Duodenal mucosa (tissue), 2 donors: ENCODE measurements around the gene GJD2.

ENCODE experiments used
- H3K27ac ChIP-seq: one replicate; pipeline ENCODE4 v1.7.0; 2013; ENCODE audit warnings: low read depth, low read length
- H3K27me3 ChIP-seq, 2 donors: one replicate each; pipeline ENCODE4 v1.7.0; 2013; ENCODE audit warnings: low read length in 2 of 2, control low read depth in 1 of 2; ENCODE audit not compliant: insufficient read depth in 2 of 2, control insufficient read depth in 1 of 2
- H3K36me3 ChIP-seq, 2 donors: one replicate each; pipeline ENCODE4 v1.7.0; 2013; ENCODE audit warnings: low read length in 2 of 2, control low read depth in 1 of 2; ENCODE audit not compliant: insufficient read depth in 2 of 2, control insufficient read depth in 1 of 2
- H3K4me1 ChIP-seq, 2 donors: one replicate each; pipeline ENCODE4 v1.7.0; 2013; ENCODE audit warnings: low read length in 2 of 2, control low read depth in 1 of 2; ENCODE audit not compliant: insufficient read depth in 2 of 2, control insufficient read depth in 1 of 2
- H3K4me3 ChIP-seq, 2 donors: one replicate each; pipeline ENCODE4 v1.7.0; 2013; ENCODE audit warnings: low read length in 2 of 2, low read depth in 1 of 2
- H3K9ac ChIP-seq, 2 donors: one replicate each; pipeline ENCODE4 v1.7.0; 2013; ENCODE audit warnings: low read length in 2 of 2, low read depth in 1 of 2
- H3K9me3 ChIP-seq, 2 donors: one replicate each; pipeline ENCODE4 v1.7.0; 2013; ENCODE audit warnings: low read length in 2 of 2, control low read depth in 1 of 2; ENCODE audit not compliant: control insufficient read depth in 1 of 2

The GJD2 gene

DNA sequence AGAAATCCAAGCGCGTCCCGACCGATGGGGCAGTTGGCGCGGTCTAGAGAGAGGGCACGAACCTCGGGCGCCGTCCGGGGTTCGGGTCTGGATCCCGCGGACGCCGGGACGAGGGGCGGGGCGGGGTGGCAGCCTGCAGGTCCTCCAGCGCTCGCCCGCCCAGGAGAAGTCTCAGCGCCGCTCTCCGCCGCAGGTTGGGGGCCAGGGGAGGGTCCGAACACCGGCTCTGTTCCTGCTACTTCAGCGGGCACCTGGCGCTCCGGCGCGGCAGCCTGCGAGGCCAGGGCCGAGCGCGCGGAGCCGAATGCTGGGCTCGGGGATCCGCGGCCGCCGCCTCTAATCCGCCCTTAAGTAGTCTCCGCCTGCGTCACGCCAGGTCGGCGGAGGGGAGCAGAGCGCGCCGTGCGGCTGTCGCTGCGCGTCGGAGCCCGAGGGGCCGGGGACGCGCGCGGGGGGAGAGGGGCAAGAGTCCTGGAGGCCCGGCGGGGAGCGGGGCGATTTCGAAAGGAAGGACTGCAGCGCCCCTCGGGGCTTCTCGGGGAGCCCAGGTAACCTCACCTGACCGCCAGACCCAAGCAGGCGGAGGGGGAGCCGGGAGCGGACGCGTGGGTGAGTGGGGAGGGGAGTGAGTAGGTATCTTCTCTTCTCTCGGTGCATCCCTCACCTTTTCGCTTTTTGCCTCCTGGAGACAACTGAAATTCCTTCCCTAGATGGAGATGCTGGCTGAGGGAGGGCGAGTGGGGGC, at the start of gene GJD2:
Gene GJD2 (minus strand): TSS at position 325 of the 745 bp plus-strand sequence. CDS start 510 bp downstream, outside the sequence.
- Histone ChIP-seq H3K36me3 (no peaks in the 10 kb centered on the region), H3K4me3 (no peak within 1 kb of the TSS), H3K9ac (no peak within 1 kb of the TSS), H3K27ac (no peak within 1 kb of the TSS), H3K27me3 (peaks cover 23 to 28% of the 10 kb centered on the region in 2 donors), H3K9me3 (no peaks in the 10 kb centered on the region), H3K4me1 (no peaks in the 10 kb centered on the region)

DNA sequence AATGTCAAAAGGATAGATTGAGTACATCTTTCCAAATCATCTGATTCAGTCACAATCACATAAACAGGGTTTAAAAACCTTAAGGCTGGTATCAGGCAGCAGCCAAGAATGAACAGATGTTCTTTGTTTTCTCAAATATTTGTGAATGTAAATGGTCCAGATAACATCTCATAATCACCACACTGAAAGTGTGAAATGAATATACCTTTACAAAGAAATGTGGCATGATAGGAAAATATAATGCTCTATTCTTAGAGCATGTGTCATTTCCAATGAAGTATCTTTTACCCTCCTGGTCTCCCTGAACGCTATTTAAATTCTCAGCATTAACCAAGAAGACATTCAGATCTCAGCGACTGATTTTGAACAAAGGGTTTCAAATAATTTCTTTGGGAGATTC, 49.3 kb upstream of the GJD2 start:
- Histone ChIP-seq H3K27ac (no peak overlapping the region), H3K4me1 (no peaks in the 10 kb centered on the region), H3K4me3 (no peak overlapping the region), H3K36me3 (no peaks in the 10 kb centered on the region), H3K9me3 (no peaks in the 10 kb centered on the region), H3K9ac (no peak overlapping the region), H3K27me3 (peaks cover 0 to 2% of the 10 kb centered on the region in 2 donors)

DNA sequence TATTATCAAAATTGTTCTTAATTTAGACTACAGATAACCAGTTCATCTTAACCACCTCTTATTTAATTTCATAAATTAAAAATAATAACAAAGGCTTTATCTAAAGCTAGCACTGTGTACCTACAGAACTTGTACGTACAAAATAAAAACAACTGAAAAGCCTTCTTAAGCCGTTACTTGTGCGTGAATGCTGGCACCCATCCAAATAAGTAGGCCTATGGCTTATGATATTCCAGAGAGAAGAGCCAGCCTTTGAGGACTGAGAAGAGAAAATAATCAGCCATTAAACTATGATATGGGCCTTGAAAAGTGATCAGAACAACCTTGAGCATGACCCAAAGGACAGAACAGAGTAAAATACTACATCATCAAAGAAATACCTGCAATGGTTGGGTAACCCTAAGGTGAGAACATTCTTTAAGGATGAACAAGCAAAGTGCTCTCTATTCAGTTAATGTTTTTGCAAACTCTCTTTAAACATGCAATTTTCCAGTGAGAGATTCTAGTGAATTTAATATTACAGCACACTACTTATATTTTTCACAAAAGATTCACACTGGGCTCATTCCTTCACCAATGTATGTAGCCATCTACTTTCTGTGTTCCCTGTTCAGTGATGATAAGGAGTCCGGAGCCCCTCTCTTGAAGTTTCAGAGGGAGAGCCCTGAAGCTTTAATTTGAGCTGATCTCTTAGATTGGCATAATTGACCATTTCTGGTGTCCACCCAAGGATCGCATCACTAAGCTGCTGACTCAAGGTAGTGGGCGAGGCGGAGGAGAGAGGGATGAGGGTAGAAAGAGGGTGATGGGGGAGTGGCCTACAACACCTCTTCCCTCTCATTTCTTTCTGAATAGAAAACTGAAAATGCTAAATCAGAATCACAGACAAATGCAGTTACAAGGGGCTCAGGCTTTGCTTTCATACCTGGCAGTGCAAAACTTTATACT, 48.3 kb upstream of the GJD2 start:
- H3K9ac ChIP-seq = no peak overlapping the region
- H3K4me1 ChIP-seq = no peaks in the 10 kb centered on the region
- no peak overlapping the region for H3K27ac ChIP-seq
- no peak overlapping the region for H3K4me3 ChIP-seq
- H3K27me3 ChIP-seq = peaks cover 0 to 6% of the 10 kb centered on the region in 2 donors
- no peaks in the 10 kb centered on the region for H3K36me3 ChIP-seq
- H3K9me3 ChIP-seq = no peaks in the 10 kb centered on the region

DNA sequence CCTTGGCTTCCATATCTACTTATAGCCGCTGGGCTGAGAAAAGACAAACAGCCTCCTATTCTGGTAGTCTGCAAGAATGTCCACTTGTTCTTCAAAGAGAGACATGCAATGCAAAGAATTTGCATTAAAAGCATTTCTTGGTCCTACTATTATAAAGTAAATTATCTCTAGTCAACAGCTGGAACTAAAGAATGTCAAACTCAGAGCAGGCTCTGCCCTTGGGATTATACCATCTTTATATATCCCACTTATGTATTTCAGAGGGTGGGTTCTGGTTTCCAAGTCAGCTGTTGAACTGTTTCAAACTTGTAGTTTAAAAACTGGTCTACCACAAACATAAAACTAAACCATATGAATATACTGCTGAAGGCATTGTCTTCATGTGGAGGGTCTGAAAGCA, 47.6 kb upstream of the GJD2 start:
- no peaks in the 10 kb centered on the region for H3K36me3 ChIP-seq
- H3K27me3 ChIP-seq = peaks cover 0 to 6% of the 10 kb centered on the region in 2 donors
- H3K9me3 ChIP-seq = no peaks in the 10 kb centered on the region
- no peaks in the 10 kb centered on the region for H3K4me1 ChIP-seq
- H3K4me3 ChIP-seq = no peak overlapping the region
- H3K9ac ChIP-seq = no peak overlapping the region
- H3K27ac ChIP-seq = no peak overlapping the region

DNA sequence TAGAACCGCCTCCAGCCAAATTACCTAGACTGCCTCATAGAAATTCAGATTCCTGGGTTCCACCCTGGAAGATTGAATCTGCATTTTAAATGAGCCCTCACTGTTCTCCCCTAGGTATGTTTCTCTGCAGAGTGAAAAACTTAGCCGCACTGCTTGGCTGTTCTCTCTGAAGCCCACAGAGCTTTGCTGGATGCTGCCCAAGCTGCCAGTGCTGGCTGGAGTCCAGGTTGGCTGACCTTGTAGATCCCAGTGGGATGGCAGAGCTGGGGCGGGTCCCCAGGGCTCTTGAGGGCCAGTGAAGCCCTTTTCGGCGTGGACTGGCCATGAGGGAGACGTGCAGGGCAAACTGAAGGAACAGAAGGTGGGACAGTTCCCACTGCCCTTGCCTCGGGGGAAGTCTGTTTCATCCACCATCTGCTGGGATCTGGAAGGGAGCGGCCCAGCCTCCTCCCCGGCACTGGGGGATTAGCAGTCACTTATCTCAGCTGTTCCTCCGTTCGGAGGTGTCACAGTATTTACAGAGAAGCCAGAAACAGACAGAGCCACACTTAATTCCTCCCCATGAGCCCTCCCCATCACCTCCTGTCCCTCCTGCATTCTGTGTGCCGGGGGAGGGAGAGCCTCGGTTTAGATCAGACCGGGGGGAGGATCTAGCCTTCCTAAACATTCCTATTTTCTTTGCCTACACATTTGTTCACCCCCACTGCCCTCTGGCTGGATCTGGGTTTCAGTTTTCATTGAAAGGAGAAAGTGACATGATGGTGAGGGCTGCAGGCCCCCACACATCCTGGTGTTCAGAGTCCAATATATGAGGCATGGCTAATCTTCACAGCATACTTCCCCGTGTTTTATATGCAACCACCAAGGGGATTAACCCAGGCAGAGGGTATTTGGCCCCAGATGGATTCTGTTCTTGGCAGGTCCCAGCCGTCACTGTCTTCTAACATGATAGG, 44.6 kb upstream of the GJD2 start:
- Histone ChIP-seq H3K9me3 (no peaks in the 10 kb centered on the region), H3K4me3 (no peak overlapping the region), H3K27ac (no peak overlapping the region), H3K4me1 (no peaks in the 10 kb centered on the region), H3K36me3 (no peaks in the 10 kb centered on the region), H3K27me3 (peaks cover 12 to 16% of the 10 kb centered on the region in 2 donors), H3K9ac (no peak overlapping the region)

DNA sequence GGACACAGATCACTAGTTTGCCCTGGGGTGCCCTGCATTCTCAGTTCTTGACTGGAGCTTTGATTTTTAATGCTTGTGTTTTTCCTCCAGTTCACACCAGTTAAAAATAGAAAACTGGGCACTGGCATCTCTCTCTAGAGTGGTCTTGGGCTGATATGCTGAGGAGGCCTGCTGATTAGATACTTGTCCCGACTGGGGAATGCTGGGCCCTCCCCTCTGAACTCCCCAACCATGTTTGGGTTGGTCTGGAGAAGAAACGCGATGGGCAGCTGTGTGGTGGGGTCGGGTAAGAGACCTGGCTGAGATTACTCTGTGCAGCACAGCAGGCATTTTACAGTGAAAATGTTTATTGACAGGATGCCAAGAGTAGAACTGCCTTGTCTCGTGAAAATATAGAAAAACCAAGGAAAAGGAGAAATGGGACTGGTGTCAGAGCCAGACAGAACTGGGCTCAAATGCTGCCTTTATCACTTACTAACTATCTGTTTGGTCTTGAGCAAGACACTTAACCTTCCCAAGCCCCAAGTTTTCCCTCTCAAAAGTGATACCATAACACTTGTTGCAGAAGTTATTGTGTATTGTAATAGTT, 42.1 kb upstream of the GJD2 start:
- H3K36me3 ChIP-seq = no peaks in the 10 kb centered on the region
- no peak overlapping the region for H3K4me3 ChIP-seq
- no peak overlapping the region for H3K9ac ChIP-seq
- H3K27me3 ChIP-seq = peaks cover 26% of the 10 kb centered on the region in 2 donors
- H3K4me1 ChIP-seq = no peaks in the 10 kb centered on the region
- no peaks in the 10 kb centered on the region for H3K9me3 ChIP-seq
- no peak overlapping the region for H3K27ac ChIP-seq

- no peaks in the 10 kb centered on the region for H3K4me1 ChIP-seq
- no peak within 1 kb of the TSS for H3K9ac ChIP-seq
- H3K27ac ChIP-seq = no peak within 1 kb of the TSS
- peaks cover 26% of the 10 kb centered on the region in 2 donors for H3K27me3 ChIP-seq
- no peaks in the 10 kb centered on the region for H3K9me3 ChIP-seq
- no peaks in the 10 kb centered on the region for H3K36me3 ChIP-seq
- no peak within 1 kb of the TSS for H3K4me3 ChIP-seq
Observed at GRCh38 chr15:34795267-34796081, 40.7 kb upstream of the GJD2 start, which contains the start of gene ACTC1. TSS of gene ACTC1 (minus strand) at chr15:34795549. CDS start at chr15:34794808, 741 bp downstream.

DNA sequence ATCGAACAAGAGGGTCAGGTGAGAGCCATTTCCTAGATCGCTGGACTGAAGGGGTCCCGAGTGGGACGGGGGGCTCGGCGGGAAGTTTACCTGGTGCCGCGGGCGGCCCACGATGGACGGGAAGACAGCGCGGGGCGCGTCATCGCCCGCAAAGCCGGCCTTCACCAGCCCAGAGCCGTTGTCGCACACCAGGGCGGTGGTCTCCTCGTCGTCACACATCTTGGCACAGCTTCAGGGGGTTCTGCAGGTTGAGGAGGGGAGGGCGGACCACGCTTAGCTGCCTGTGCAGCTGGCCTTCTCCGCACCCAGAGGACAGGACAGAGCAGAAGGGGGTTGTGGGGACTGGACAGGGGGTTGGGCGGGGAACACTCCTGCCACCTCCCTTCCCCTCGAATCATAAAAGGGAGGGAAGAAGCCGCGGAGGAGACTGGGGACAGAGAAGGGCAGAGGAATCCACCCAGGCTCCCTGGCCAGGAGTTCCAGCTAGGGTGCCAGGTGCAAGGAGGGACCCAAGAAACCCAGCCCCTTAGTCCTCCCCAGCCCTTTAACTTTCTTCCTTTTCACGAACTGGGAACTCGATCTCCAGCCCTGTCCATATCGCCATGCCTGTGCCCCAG, 39.9 kb upstream of the GJD2 start:
- Histone ChIP-seq H3K4me1 (no peaks in the 10 kb centered on the region), H3K27ac (no peak overlapping the region), H3K36me3 (no peaks in the 10 kb centered on the region), H3K9me3 (no peaks in the 10 kb centered on the region), H3K9ac (no peak overlapping the region), H3K4me3 (no peak overlapping the region), H3K27me3 (peaks cover 26% of the 10 kb centered on the region in 2 donors)
